Upper lobe of left lung (tissue), 4 donors: Measurements from ENCODE around the gene OAF.

Source experiments
- EP300 ChIP-seq, 4 donors: sonication (generic); formaldehyde crosslinking; IDR thresholded peaks; one replicate each; pipeline ENCODE4 v1.5.1; 2017; ENCODE audit warnings: antibody characterized with exemption in 4 of 4, control low read depth in 2 of 4
- POLR2A ChIP-seq, 4 donors: fragments of 450-650 bp; IDR thresholded peaks; one replicate each; pipeline ENCODE4 v1.5.1; 2016 to 2017; ENCODE audit warnings: antibody characterized with exemption in 4 of 4, mild to moderate bottlenecking in 2 of 4
- POLR2AphosphoS5 ChIP-seq, 2 donors: sonication (generic); formaldehyde crosslinking; IDR thresholded peaks; one replicate each; pipeline ENCODE4 v1.5.1; 2017; ENCODE audit warnings: antibody characterized with exemption in 2 of 2
- TF ChIP-seq, protein P1 (sequence below), 6 experiments: fragments of 450-650 bp in 4 of 6; fragments of 200-600 bp in 2 of 6; sonication (generic) in 2 of 6; IDR thresholded peaks; one replicate each; pipeline ENCODE4 v1.5.1; 2016 to 2019; ENCODE audit warnings: antibody characterized with exemption in 6 of 6

GRCh38 chr11:120228794-120229384 lies 18.1 kb downstream of the OAF start:
- TF ChIP-seq POLR2A (IDR thresholded peaks at IDR 0.05) = no peak
- TF ChIP-seq, protein P1, sequence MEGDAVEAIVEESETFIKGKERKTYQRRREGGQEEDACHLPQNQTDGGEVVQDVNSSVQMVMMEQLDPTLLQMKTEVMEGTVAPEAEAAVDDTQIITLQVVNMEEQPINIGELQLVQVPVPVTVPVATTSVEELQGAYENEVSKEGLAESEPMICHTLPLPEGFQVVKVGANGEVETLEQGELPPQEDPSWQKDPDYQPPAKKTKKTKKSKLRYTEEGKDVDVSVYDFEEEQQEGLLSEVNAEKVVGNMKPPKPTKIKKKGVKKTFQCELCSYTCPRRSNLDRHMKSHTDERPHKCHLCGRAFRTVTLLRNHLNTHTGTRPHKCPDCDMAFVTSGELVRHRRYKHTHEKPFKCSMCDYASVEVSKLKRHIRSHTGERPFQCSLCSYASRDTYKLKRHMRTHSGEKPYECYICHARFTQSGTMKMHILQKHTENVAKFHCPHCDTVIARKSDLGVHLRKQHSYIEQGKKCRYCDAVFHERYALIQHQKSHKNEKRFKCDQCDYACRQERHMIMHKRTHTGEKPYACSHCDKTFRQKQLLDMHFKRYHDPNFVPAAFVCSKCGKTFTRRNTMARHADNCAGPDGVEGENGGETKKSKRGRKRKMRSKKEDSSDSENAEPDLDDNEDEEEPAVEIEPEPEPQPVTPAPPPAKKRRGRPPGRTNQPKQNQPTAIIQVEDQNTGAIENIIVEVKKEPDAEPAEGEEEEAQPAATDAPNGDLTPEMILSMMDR (IDR thresholded peaks at IDR 0.05) = no peak
- no peak for TF ChIP-seq POLR2AphosphoS5 (IDR thresholded peaks at IDR 0.05)
- no peak for TF ChIP-seq EP300 (IDR thresholded peaks at IDR 0.05)
